ENCODE data around the gene CERS4.

DNA sequence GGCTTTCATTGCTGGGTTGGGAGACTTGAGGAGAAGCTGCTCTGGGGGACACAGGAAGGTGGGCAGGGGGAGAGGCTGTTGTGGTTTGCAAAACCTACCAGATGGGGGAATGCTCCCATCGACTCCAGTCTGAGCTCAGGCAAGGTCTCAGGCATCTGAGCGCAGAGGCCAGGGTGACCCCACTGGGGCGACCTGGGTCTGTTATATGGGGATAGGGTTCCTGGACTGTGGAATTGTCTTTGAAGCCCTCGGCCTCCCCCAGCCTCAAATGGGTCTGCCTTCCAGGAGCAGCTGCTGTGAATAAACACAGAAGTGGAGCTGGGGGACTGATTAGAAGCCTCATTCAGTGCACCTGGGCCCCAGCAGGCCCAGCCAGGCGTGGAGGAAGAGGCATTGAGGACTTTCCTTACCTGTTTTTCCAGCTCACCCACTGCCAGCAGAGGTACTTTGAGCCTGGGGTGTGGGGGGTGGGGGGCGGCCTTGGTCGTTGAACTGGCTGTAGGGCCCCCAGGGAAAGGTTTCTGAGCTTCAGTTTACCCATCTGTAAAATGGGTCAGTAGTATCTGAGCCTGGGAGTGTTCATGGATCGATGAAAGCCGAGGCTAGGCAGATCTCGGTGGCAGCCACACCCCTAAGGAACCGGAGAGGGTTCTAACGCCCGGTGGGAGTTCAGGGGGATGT lies 1.4 kb downstream of the CERS4 start:
- TF ChIP-seq, protein P1, sequence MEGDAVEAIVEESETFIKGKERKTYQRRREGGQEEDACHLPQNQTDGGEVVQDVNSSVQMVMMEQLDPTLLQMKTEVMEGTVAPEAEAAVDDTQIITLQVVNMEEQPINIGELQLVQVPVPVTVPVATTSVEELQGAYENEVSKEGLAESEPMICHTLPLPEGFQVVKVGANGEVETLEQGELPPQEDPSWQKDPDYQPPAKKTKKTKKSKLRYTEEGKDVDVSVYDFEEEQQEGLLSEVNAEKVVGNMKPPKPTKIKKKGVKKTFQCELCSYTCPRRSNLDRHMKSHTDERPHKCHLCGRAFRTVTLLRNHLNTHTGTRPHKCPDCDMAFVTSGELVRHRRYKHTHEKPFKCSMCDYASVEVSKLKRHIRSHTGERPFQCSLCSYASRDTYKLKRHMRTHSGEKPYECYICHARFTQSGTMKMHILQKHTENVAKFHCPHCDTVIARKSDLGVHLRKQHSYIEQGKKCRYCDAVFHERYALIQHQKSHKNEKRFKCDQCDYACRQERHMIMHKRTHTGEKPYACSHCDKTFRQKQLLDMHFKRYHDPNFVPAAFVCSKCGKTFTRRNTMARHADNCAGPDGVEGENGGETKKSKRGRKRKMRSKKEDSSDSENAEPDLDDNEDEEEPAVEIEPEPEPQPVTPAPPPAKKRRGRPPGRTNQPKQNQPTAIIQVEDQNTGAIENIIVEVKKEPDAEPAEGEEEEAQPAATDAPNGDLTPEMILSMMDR (IDR thresholded peaks at IDR 0.05): no peak
- TF ChIP-seq, protein P2, sequence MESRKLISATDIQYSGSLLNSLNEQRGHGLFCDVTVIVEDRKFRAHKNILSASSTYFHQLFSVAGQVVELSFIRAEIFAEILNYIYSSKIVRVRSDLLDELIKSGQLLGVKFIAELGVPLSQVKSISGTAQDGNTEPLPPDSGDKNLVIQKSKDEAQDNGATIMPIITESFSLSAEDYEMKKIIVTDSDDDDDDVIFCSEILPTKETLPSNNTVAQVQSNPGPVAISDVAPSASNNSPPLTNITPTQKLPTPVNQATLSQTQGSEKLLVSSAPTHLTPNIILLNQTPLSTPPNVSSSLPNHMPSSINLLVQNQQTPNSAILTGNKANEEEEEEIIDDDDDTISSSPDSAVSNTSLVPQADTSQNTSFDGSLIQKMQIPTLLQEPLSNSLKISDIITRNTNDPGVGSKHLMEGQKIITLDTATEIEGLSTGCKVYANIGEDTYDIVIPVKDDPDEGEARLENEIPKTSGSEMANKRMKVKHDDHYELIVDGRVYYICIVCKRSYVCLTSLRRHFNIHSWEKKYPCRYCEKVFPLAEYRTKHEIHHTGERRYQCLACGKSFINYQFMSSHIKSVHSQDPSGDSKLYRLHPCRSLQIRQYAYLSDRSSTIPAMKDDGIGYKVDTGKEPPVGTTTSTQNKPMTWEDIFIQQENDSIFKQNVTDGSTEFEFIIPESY (IDR thresholded peaks at IDR 0.05; ENCODE audit: borderline replicate concordance, low read depth): no peak
- TF ChIP-seq GABPA (IDR thresholded peaks at IDR 0.05; ENCODE audit: low read depth): no peak
- no peak for TF ChIP-seq USF1 (IDR thresholded peaks at IDR 0.05; ENCODE audit: borderline replicate concordance, low read depth)
- TF ChIP-seq FOXM1 (IDR thresholded peaks at IDR 0.05; ENCODE audit: low read depth): no peak
